Mesenchymal stem cell (in vitro differentiated cells and primary cell): ENCODE measurements around the gene CHRND.

ENCODE experiments used
- DNase-seq: peaks from one replicate; pipeline ENCODE4 v3.0.0-alpha.2; 2013
- H2AFZ ChIP-seq: one replicate; pipeline ENCODE4 v1.6.1; 2013; ENCODE audit warnings: low read depth, mild to moderate bottlenecking, control low read depth, inconsistent platforms, low read length, moderate library complexity
- H2AK5ac ChIP-seq: 2 replicates; pipeline ENCODE4 v1.6.1; 2013; ENCODE audit warnings: low read length, moderate library complexity, mild to moderate bottlenecking, inconsistent platforms; ENCODE audit not compliant: severe bottlenecking
- H2BK120ac ChIP-seq: one replicate; pipeline ENCODE4 v1.6.1; 2013; ENCODE audit warnings: low read depth, mild to moderate bottlenecking, inconsistent platforms, low read length, moderate library complexity
- H2BK12ac ChIP-seq, 2 experiments: one replicate each; pipeline ENCODE4 v1.6.1; 2013; ENCODE audit warnings: inconsistent platforms in 2 of 2, low read length in 2 of 2, mild to moderate bottlenecking in 2 of 2, moderate library complexity in 2 of 2, control low read depth in 1 of 2
- H2BK15ac ChIP-seq: one replicate; pipeline ENCODE4 v1.6.1; 2013; ENCODE audit warnings: mild to moderate bottlenecking, low read depth, inconsistent platforms; ENCODE audit not compliant: poor library complexity, severe bottlenecking
- H2BK5ac ChIP-seq: 2 replicates; pipeline ENCODE4 v1.6.1; 2013; ENCODE audit warnings: low read depth, mild to moderate bottlenecking, low read length, control low read depth, inconsistent platforms; ENCODE audit not compliant: poor library complexity, severe bottlenecking
- H3K14ac ChIP-seq, 2 experiments: one replicate each; pipeline ENCODE4 v1.6.1; 2013; ENCODE audit warnings: inconsistent platforms in 2 of 2, low read length in 2 of 2, control low read depth in 1 of 2, mild to moderate bottlenecking in 1 of 2, moderate library complexity in 1 of 2
- H3K18ac ChIP-seq, 2 experiments: one replicate each; pipeline ENCODE4 v1.6.1; 2013; ENCODE audit warnings: inconsistent platforms in 2 of 2, low read length in 2 of 2, control low read depth in 1 of 2, low read depth in 1 of 2, mild to moderate bottlenecking in 1 of 2
- H3K23ac ChIP-seq, 2 experiments: one replicate each; pipeline ENCODE4 v1.6.1; 2013; ENCODE audit warnings: inconsistent platforms in 2 of 2, low read length in 2 of 2, mild to moderate bottlenecking in 2 of 2, moderate library complexity in 2 of 2, control low read depth in 1 of 2
- H3K27ac ChIP-seq: 2 replicates; pipeline ENCODE4 v1.5.1; 2013; ENCODE audit warnings: mild to moderate bottlenecking, moderate library complexity, low read length, control low read depth, inconsistent platforms; ENCODE audit not compliant: poor library complexity, severe bottlenecking
- H3K27me3 ChIP-seq, 2 experiments: 2 replicates each; pipeline versions ENCODE4 v1.6.1 to v1.7.0; 2013; ENCODE audit warnings: low read length in 2 of 2, mild to moderate bottlenecking in 2 of 2, moderate library complexity in 2 of 2, control low read depth in 1 of 2, inconsistent platforms in 1 of 2; ENCODE audit not compliant: control insufficient read depth in 1 of 2, insufficient read depth in 1 of 2
- H3K36me3 ChIP-seq, 2 experiments: 2 replicates each; pipeline versions ENCODE4 v1.6.1 to v1.7.0; 2013; ENCODE audit warnings: low read length in 2 of 2, control low read depth in 1 of 2, inconsistent platforms in 1 of 2, low read depth in 1 of 2, mild to moderate bottlenecking in 1 of 2; ENCODE audit not compliant: insufficient read depth in 2 of 2, control insufficient read depth in 1 of 2
- H3K4ac ChIP-seq, 2 experiments: one replicate each; pipeline ENCODE4 v1.6.1; 2013; ENCODE audit warnings: inconsistent platforms in 2 of 2, low read length in 2 of 2, mild to moderate bottlenecking in 2 of 2, moderate library complexity in 2 of 2, control low read depth in 1 of 2, low read depth in 1 of 2
- H3K4me1 ChIP-seq: 2 replicates; pipeline ENCODE4 v1.6.1; 2013; ENCODE audit warnings: low read depth, low read length, control low read depth; ENCODE audit not compliant: control insufficient read depth, insufficient read depth
- H3K4me2 ChIP-seq: 2 replicates; pipeline ENCODE4 v1.6.1; 2013; ENCODE audit warnings: low read length, mild to moderate bottlenecking, inconsistent platforms; ENCODE audit not compliant: poor library complexity, severe bottlenecking
- H3K4me3 ChIP-seq, 2 experiments: 2 replicates each; pipeline versions ENCODE4 v1.5.1 to v1.7.0; 2013; ENCODE audit warnings: low read length in 2 of 2, mild to moderate bottlenecking in 2 of 2, control low read depth in 1 of 2, low read depth in 1 of 2; ENCODE audit not compliant: insufficient read depth in 1 of 2
- H3K79me1 ChIP-seq: replicated peaks from 2 replicates; pipeline ENCODE4 v1.6.1; 2013; ENCODE audit warnings: mild to moderate bottlenecking, control low read depth, low read length, inconsistent platforms; ENCODE audit not compliant: poor library complexity, severe bottlenecking
- H3K9ac ChIP-seq: 2 replicates; pipeline ENCODE4 v1.7.0; 2013; ENCODE audit warnings: mild to moderate bottlenecking, low read length, moderate library complexity
- H3K9me3 ChIP-seq: 2 replicates; pipeline ENCODE4 v1.7.0; 2013; ENCODE audit warnings: mild to moderate bottlenecking, low read length; ENCODE audit not compliant: control insufficient read depth
- H4K8ac ChIP-seq: one replicate; pipeline ENCODE4 v1.6.1; 2013; ENCODE audit warnings: inconsistent platforms, mild to moderate bottlenecking, low read length, moderate library complexity
- H4K91ac ChIP-seq: one replicate; pipeline ENCODE4 v1.6.1; 2013; ENCODE audit warnings: mild to moderate bottlenecking, low read length, inconsistent platforms
- WGBS: methylation state at CpG from one replicate; pipeline ENCODE4 v1.1.7; 2013; ENCODE audit warnings: mixed read lengths; 5-methylcytosine and 5-hydroxymethylcytosine counted together

The CHRND gene

DNA sequence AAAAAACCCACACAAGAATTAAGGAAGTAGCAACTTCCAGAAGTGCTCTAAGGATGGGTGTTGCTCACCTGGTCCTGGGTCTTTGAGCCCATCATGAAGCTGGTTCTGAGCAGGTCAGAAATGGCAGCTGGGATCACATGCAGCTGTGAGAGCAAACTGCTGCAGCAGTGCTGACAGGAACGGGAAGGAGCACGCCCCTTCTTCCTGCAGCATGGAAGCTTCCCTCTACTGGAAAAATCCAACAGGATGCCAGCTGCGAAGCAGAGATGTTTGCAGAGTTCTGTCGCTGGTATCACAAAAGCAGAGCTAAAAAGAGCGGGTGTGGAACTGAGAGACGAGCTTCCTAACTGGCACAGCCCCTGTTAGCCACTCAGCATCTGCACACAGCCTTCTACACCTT lies 58.3 kb downstream of the CHRND start:
- Histone ChIP-seq H3K9ac (no peak overlapping the region), H3K79me1 (no peaks in the 10 kb centered on the region), H2BK12ac (no peak overlapping the region), H2AFZ (no peak overlapping the region), H3K36me3 (peaks cover 10 to 55% of the 10 kb centered on the region in 2 experiments), H4K8ac (no peak overlapping the region), H3K18ac (no peak overlapping the region), H4K91ac (no peak overlapping the region), H2BK15ac (no peak overlapping the region), H3K27me3 (no peaks in the 10 kb centered on the region), H3K4me2 (no peak overlapping the region), H2BK120ac (no peak overlapping the region), H3K4me1 (no peaks in the 10 kb centered on the region), H3K4ac (no peak overlapping the region), H2BK5ac (no peak overlapping the region), H2AK5ac (no peak overlapping the region), H3K4me3 (no peak overlapping the region), H3K27ac (no peak overlapping the region), H3K14ac (no peak overlapping the region), H3K23ac (no peak overlapping the region), H3K9me3 (no peaks in the 10 kb centered on the region)
- 92% methylated on average over 5 of the region's 6 CpGs for WGBS
- DNase-seq: no peak
